ENCODE results near the gene DCP1B.

Gene DCP1B

GRCh38 chr12:1925684-1926006 lies 78.6 kb downstream of the DCP1B start:
- TF ChIP-seq CTCF (IDR thresholded peaks at IDR 0.05): no peak
- Histone ChIP-seq H3K27ac (no peak overlapping the region), H3K4me3 (no peak overlapping the region)
- peak; percentile 56 for DNase-seq (ENCODE audit: low spot score)

- TF ChIP-seq CTCF (IDR thresholded peaks at IDR 0.05): no peak
- peak; percentile 50 for DNase-seq (ENCODE audit: low spot score)
- no peak overlapping the region for H3K4me3 ChIP-seq
- no peak overlapping the region for H3K27ac ChIP-seq
Observed at GRCh38 chr12:1924996-1925683, 79.1 kb downstream of the DCP1B start.

- H3K4me3 ChIP-seq: no peak overlapping the region
- no peak for TF ChIP-seq CTCF (IDR thresholded peaks at IDR 0.05)
- no peak overlapping the region for H3K27ac ChIP-seq
- no peak for DNase-seq (ENCODE audit: low spot score)
Observed at GRCh38 chr12:1922985-1923384, 81.3 kb downstream of the DCP1B start.

- DNase-seq (ENCODE audit: low spot score): no peak
Observed at GRCh38 chr12:1922075-1922709, 82.1 kb downstream of the DCP1B start.

GRCh38 chr12:1920971-1921370 lies 83.3 kb downstream of the DCP1B start:
- DNase-seq (ENCODE audit: low spot score): no peak
- no peak for TF ChIP-seq CTCF (IDR thresholded peaks at IDR 0.05)
- Histone ChIP-seq H3K4me3 (no peak overlapping the region), H3K27ac (no peak overlapping the region)

More at GRCh38 chr12:1922075-1922709, 82.1 kb downstream of the DCP1B start:
- Histone ChIP-seq H3K27ac (no peak overlapping the region), H3K4me3 (no peak overlapping the region)
- TF ChIP-seq CTCF (IDR thresholded peaks at IDR 0.05): no peak

- Histone ChIP-seq H3K4me3 (no peak overlapping the region), H3K27ac (no peak overlapping the region)
- DNase-seq (ENCODE audit: low spot score): no peak
- no peak for TF ChIP-seq CTCF (IDR thresholded peaks at IDR 0.05)
Observed at GRCh38 chr12:1920436-1920835, 83.8 kb downstream of the DCP1B start.

- TF ChIP-seq CTCF (IDR thresholded peaks at IDR 0.05): no peak
- H3K27ac ChIP-seq: no peak overlapping the region
- no peak for DNase-seq (ENCODE audit: low spot score)
Observed at GRCh38 chr12:1919763-1920162, 84.5 kb downstream of the DCP1B start.

More at GRCh38 chr12:1919763-1920162, 84.5 kb downstream of the DCP1B start:
- H3K4me3 ChIP-seq: no peak overlapping the region
